Measurements from ENCODE around the gene MLST8. TPM values are rescaled to one million over a fixed set of nuclear protein-coding genes. Genes with fewer than 3 reads are reported as not detected.

MLST8 gene
- total and polyA plus RNA-seq, 2 of the 8 experiments (the other 6 are each of a cell fraction or from before 2014, with no cell fraction given), result 67.6 to 321 TPM

- no peak for FAIRE-seq
- no peak overlapping the region for H2BK20ac ChIP-seq (ENCODE audit: low read length)
- H3K27me3 ChIP-seq (replicated peaks in 1 of 4; ENCODE audit: control insufficient read depth in 3 of 4, extremely low read depth in 1 of 4, insufficient read depth in 3 of 4, low read length in 3 of 4), result no peaks in the 10 kb centered on the region
- H2BK120ac ChIP-seq (replicated peaks; ENCODE audit: low read depth, low read length), result no peak overlapping the region
- no peak overlapping the region for H2AK5ac ChIP-seq (ENCODE audit: low read depth, low read length)
- no peak overlapping the region for H3K4me3 ChIP-seq (ENCODE audit: extremely low read depth in 1 of 4, insufficient read depth in 2 of 4, low read depth in 3 of 4, low read length in 4 of 4)
- ChIA-PET CTCF (ENCODE audit: partially characterized antibody) (no interaction called here), POLR2A (ENCODE audit: partially characterized antibody) (interaction anchor here (0.6 to 6.7 kb wide), 6 partner anchors 11 to 756 kb away, joined by 3 to 37 read pairs (median 3); partner anchors contain the start of genes BRICD5, ECI1 and TRAF7)
- H3K23me2 ChIP-seq (ENCODE audit: low read depth, low read length), result no peaks in the 10 kb centered on the region
- H3K4me2 ChIP-seq (ENCODE audit: insufficient read depth in 1 of 2, low read depth in 2 of 2, low read length in 2 of 2), result no peak overlapping the region
- no peak overlapping the region for H2BK12ac ChIP-seq (ENCODE audit: low read depth, low read length)
- H3K79me2 ChIP-seq (ENCODE audit: control insufficient read depth in 1 of 2, insufficient read depth in 2 of 2, low read length in 2 of 2), result peaks cover 3 to 29% of the 10 kb centered on the region in 2 experiments; a peak in 2 of 4 replicates
- H4K5ac ChIP-seq (ENCODE audit: insufficient read length, low read depth, low read length), result no peak overlapping the region
- no peak overlapping the region for H3K27ac ChIP-seq (ENCODE audit: low read depth, low read length)
- H3K36me3 ChIP-seq (ENCODE audit: control insufficient read depth in 2 of 4, insufficient read depth in 4 of 4, low read length in 3 of 4), result peaks cover 0 to 33% (median 4%) of the 10 kb centered on the region in 4 experiments; a peak in 5 of 8 replicates
- H2AFZ ChIP-seq (ENCODE audit: low read length), result no peak overlapping the region
- H3K9ac ChIP-seq (replicated peaks in 1 of 4; ENCODE audit: extremely low read depth in 1 of 4, low read depth in 3 of 4, low read length in 3 of 4), result no peak overlapping the region
- no peak overlapping the region for H3K18ac ChIP-seq (ENCODE audit: extremely low read depth, low read length)
- H4K20me1 ChIP-seq (replicated peaks in 1 of 2; ENCODE audit: control insufficient read depth in 1 of 2, insufficient read depth in 2 of 2, low read length in 2 of 2), result peaks cover 9 to 15% of the 10 kb centered on the region in 2 experiments
- no peak for DNase-seq (ENCODE audit: low read depth in 1 of 2, low spot score in 2 of 2)
- no peaks in the 10 kb centered on the region for H3K4me1 ChIP-seq (replicated peaks in 1 of 4; ENCODE audit: control insufficient read depth in 3 of 4, insufficient read depth in 4 of 4, low read length in 3 of 4)
- WGBS, 2 experiments (ENCODE audit: extremely low coverage in 1 of 2, insufficient coverage in 1 of 2, insufficient read length in 1 of 2, insufficient replicate concordance in 2 of 2, low coverage in 1 of 2, low lambda C conversion rate in 2 of 2, missing lambda C conversion rate in 1 of 2), result 92% methylated on average over 23 of the region's 25 CpGs; no CpG with 5 or more reads in 1 of the 2 experiments
- H3K9me3 ChIP-seq (ENCODE audit: insufficient read depth in 2 of 2, low read depth in 1 of 2, low read length in 1 of 2), result no peaks in the 10 kb centered on the region
- peaks cover 3% of the 10 kb centered on the region; the same call in 1 of the 2 replicates for H3K79me1 ChIP-seq (ENCODE audit: low read depth, low read length)
- H4K8ac ChIP-seq (ENCODE audit: extremely low read depth, insufficient read depth, low read length), result 0 out of 2 replicates have a peak overlapping the region, but pooled peaks have one; percentile 25
- H2BK5ac ChIP-seq (ENCODE audit: low read depth, low read length), result no peak overlapping the region
- H4K91ac ChIP-seq (replicated peaks; ENCODE audit: insufficient read length, low read length), result no peak overlapping the region
- no peak overlapping the region for H3K4ac ChIP-seq (replicated peaks; ENCODE audit: insufficient read length, low read depth, low read length)
- no peak overlapping the region for H3K14ac ChIP-seq (ENCODE audit: insufficient read length)
- no peak overlapping the region for H3K23ac ChIP-seq (ENCODE audit: insufficient read length)
- no peak overlapping the region for H2BK15ac ChIP-seq (ENCODE audit: low read length)
- no peak overlapping the region for H3K56ac ChIP-seq (replicated peaks; ENCODE audit: insufficient read length, low read depth, low read length)
- TF ChIP-seq JUND (IDR thresholded peaks at IDR 0.05; ENCODE audit: low read length) (no peak), KDM4A (IDR thresholded peaks at IDR 0.05; ENCODE audit: low read depth, low read length, severe bottlenecking) (no peak), CHD2 (IDR thresholded peaks at IDR 0.05; ENCODE audit: low read length) (no peak), YY1 (IDR thresholded peaks at IDR 0.05; ENCODE audit: low read depth, low read length) (no peak), TAF7 (optimal IDR thresholded peaks at IDR 0.05; ENCODE audit: borderline replicate concordance, low read depth, low read length) (no peak), TCF12 (IDR thresholded peaks at IDR 0.05; ENCODE audit: low read depth, low read length) (no peak), FOSL1 (IDR thresholded peaks at IDR 0.05; ENCODE audit: insufficient read depth, low read depth, low read length) (no peak), RXRA (IDR thresholded peaks at IDR 0.05; ENCODE audit: insufficient read depth, low read depth, low read length) (no peak), SRF (IDR thresholded peaks at IDR 0.05; ENCODE audit: low read depth, low read length) (no peak), CEBPB (IDR thresholded peaks at IDR 0.05; ENCODE audit: low read depth, low read length) (no peak)
- TF ChIP-seq, protein P1, sequence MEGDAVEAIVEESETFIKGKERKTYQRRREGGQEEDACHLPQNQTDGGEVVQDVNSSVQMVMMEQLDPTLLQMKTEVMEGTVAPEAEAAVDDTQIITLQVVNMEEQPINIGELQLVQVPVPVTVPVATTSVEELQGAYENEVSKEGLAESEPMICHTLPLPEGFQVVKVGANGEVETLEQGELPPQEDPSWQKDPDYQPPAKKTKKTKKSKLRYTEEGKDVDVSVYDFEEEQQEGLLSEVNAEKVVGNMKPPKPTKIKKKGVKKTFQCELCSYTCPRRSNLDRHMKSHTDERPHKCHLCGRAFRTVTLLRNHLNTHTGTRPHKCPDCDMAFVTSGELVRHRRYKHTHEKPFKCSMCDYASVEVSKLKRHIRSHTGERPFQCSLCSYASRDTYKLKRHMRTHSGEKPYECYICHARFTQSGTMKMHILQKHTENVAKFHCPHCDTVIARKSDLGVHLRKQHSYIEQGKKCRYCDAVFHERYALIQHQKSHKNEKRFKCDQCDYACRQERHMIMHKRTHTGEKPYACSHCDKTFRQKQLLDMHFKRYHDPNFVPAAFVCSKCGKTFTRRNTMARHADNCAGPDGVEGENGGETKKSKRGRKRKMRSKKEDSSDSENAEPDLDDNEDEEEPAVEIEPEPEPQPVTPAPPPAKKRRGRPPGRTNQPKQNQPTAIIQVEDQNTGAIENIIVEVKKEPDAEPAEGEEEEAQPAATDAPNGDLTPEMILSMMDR (IDR thresholded peaks at IDR 0.05; ENCODE audit: control extremely low read depth in 1 of 3, insufficient read depth in 1 of 3, low read depth in 1 of 3, low read length in 3 of 3), result no peak
Measured at GRCh38 chr16:2228161-2228824, 23.0 kb downstream of the MLST8 start.

Measured in H1 (cell line).